Prostate gland (tissue), 2 donors: Measurements from ENCODE around the gene BRCA2.

ENCODE experiments used
- POLR2A ChIP-seq: fragments of 450-650 bp; IDR thresholded peaks from one replicate; pipeline ENCODE4 v1.6.1; 2016; ENCODE audit warnings: antibody characterized with exemption, mild to moderate bottlenecking
- POLR2AphosphoS5 ChIP-seq: sonication (generic); formaldehyde crosslinking; IDR thresholded peaks from one replicate; pipeline ENCODE4 v1.6.1; 2017; ENCODE audit warnings: antibody characterized with exemption
- TF ChIP-seq, protein P1 (sequence below), 4 experiments: fragments of 200-600 bp in 2 of 4; fragments of 450-650 bp in 2 of 4; sonication (generic) in 2 of 4; IDR thresholded peaks; 1 replicate in 3 of 4; 2 replicates in 1 of 4; pipeline ENCODE4 v1.5.1; 2016 to 2019; ENCODE audit warnings: antibody characterized with exemption in 4 of 4, mild to moderate bottlenecking in 2 of 4, moderate library complexity in 2 of 4

DNA sequence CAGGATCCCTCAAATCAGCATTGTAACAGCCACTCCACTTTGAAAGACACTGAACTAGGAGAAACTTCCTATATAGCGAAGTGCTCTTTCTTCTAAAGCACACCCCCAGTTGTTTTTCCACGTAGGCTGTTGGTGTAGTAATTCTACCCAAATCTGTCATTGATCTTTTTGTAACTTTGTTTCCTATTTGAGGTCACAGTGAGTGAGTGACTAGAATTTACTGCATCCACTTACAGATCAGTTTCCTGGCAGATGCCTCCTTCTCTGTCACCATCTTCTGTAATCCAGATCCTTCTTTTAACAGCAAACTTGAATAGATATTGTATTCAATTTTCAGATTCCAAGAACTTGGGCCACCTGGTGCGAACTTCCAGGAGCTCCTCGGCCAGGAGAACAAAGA is 15.4 kb upstream of the BRCA2 start:
- TF ChIP-seq, protein P1, sequence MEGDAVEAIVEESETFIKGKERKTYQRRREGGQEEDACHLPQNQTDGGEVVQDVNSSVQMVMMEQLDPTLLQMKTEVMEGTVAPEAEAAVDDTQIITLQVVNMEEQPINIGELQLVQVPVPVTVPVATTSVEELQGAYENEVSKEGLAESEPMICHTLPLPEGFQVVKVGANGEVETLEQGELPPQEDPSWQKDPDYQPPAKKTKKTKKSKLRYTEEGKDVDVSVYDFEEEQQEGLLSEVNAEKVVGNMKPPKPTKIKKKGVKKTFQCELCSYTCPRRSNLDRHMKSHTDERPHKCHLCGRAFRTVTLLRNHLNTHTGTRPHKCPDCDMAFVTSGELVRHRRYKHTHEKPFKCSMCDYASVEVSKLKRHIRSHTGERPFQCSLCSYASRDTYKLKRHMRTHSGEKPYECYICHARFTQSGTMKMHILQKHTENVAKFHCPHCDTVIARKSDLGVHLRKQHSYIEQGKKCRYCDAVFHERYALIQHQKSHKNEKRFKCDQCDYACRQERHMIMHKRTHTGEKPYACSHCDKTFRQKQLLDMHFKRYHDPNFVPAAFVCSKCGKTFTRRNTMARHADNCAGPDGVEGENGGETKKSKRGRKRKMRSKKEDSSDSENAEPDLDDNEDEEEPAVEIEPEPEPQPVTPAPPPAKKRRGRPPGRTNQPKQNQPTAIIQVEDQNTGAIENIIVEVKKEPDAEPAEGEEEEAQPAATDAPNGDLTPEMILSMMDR (IDR thresholded peaks at IDR 0.05), result no peak
- TF ChIP-seq POLR2AphosphoS5, result no peak
- TF ChIP-seq POLR2A, result no peak
